H1 (cell line): Measurements from ENCODE around the gene AHRR. TPM values are rescaled to one million over a fixed set of nuclear protein-coding genes. Genes with fewer than 3 reads are reported as not detected.

Experiments
- CTCF ChIA-PET: fragments of 300-600 bp; sonication (Branson Sonifier 250); formaldehyde crosslinking; loops from one replicate; lab custom pipeline; 2021; ENCODE audit not compliant: partially characterized antibody; lab: Charles Lee
- POLR2A ChIA-PET: fragments of 300-600 bp; sonication (Branson Sonifier 250); formaldehyde crosslinking; loops from one replicate; lab custom pipeline; 2021; ENCODE audit warnings: inconsistent platforms; ENCODE audit not compliant: partially characterized antibody; lab: Charles Lee
- DNase-seq, 2 experiments: peaks; one replicate each; pipeline versions ENCODE4 v3.0.0 to v3.0.0-alpha.2; 2010 to 2022; ENCODE audit warnings: low spot score in 2 of 2, low read depth in 1 of 2, mixed read lengths in 1 of 2
- FAIRE-seq: peaks from 2 replicates; lab custom pipeline; 2011; peaks lifted over from hg19 to GRCh38; lab: Jason Lieb, UNC
- H2AFZ ChIP-seq: 2 replicates; pipeline ENCODE4 v1.8.1; 2012; ENCODE audit warnings: low read length, inconsistent platforms
- H2AK5ac ChIP-seq: 2 replicates; pipeline ENCODE4 v1.6.1; 2013; ENCODE audit warnings: low read depth, low read length
- H2BK120ac ChIP-seq: replicated peaks from 2 replicates; pipeline ENCODE3; 2013; ENCODE audit warnings: low read depth, low read length, inconsistent platforms
- H2BK12ac ChIP-seq: 2 replicates; pipeline ENCODE4 v1.6.1; 2013; ENCODE audit warnings: low read depth, low read length
- H2BK15ac ChIP-seq: 2 replicates; pipeline ENCODE4 v1.6.1; 2013; ENCODE audit warnings: low read length
- H2BK20ac ChIP-seq: 2 replicates; pipeline ENCODE4 v1.6.1; 2013; ENCODE audit warnings: low read length
- H2BK5ac ChIP-seq: 2 replicates; pipeline ENCODE4 v1.6.1; 2013; ENCODE audit warnings: low read depth, low read length
- H3K14ac ChIP-seq: 2 replicates; pipeline ENCODE4 v1.6.1; 2013; ENCODE audit warnings: inconsistent platforms; ENCODE audit not compliant: insufficient read length
- H3K18ac ChIP-seq: 2 replicates; pipeline ENCODE4 v1.6.1; 2013; ENCODE audit warnings: low read length; ENCODE audit errors: extremely low read depth
- H3K23ac ChIP-seq: 2 replicates; pipeline ENCODE4 v1.6.1; 2013; ENCODE audit warnings: inconsistent platforms; ENCODE audit not compliant: insufficient read length
- H3K23me2 ChIP-seq: 2 replicates; pipeline ENCODE4 v1.6.1; 2013; ENCODE audit warnings: low read depth, low read length
- H3K27ac ChIP-seq: 2 replicates; pipeline ENCODE4 v1.6.1; 2011; ENCODE audit warnings: low read depth, low read length, inconsistent platforms
- H3K27me3 ChIP-seq, 4 experiments: replicated peaks in 1 of 4; 1 replicate in 1 of 4; 2 replicates in 3 of 4; pipeline versions ENCODE4 v1.6.1 to v1.8.1; 2011 to 2013; ENCODE audit warnings: low read length in 3 of 4, mild to moderate bottlenecking in 3 of 4, inconsistent platforms in 2 of 4, mixed read lengths in 2 of 4, moderate library complexity in 1 of 4; ENCODE audit not compliant: control insufficient read depth in 3 of 4, insufficient read depth in 3 of 4; ENCODE audit errors: extremely low read depth in 1 of 4
- H3K36me3 ChIP-seq, 4 experiments: 2 replicates each; pipeline versions ENCODE4 v1.6.1 to v1.8.1; 2011 to 2013; ENCODE audit warnings: mild to moderate bottlenecking in 4 of 4, low read length in 3 of 4, moderate library complexity in 2 of 4, control low read depth in 1 of 4, inconsistent platforms in 1 of 4; ENCODE audit not compliant: insufficient read depth in 4 of 4, control insufficient read depth in 2 of 4
- H3K4ac ChIP-seq: replicated peaks from 2 replicates; pipeline ENCODE3; 2013; ENCODE audit warnings: low read length, low read depth, mixed read lengths, inconsistent platforms; ENCODE audit not compliant: insufficient read length
- H3K4me1 ChIP-seq, 4 experiments: replicated peaks in 1 of 4; 1 replicate in 1 of 4; 2 replicates in 3 of 4; pipeline versions ENCODE4 v1.6.1 to v1.8.1; 2011 to 2013; ENCODE audit warnings: low read length in 3 of 4, inconsistent platforms in 2 of 4, mixed read lengths in 1 of 4; ENCODE audit not compliant: insufficient read depth in 4 of 4, control insufficient read depth in 3 of 4
- H3K4me2 ChIP-seq, 2 experiments: 2 replicates each; pipeline versions ENCODE4 v1.6.1 to v1.8.1; 2011 to 2013; ENCODE audit warnings: low read depth in 2 of 2, low read length in 2 of 2, control low read depth in 1 of 2, inconsistent platforms in 1 of 2, mild to moderate bottlenecking in 1 of 2; ENCODE audit not compliant: insufficient read depth in 1 of 2
- H3K4me3 ChIP-seq, 4 experiments: fragments of 200-600, 300-600 bp in 1 of 4; sonication (generic), shearing (Covaris generic), sonication (Bioruptor Twin) in 1 of 4; 2 replicates each; pipeline versions ENCODE4 v1.5.1 to v1.8.1; 2011 to 2016; ENCODE audit warnings: low read length in 4 of 4, low read depth in 3 of 4, control low read depth in 2 of 4, inconsistent platforms in 2 of 4, mild to moderate bottlenecking in 2 of 4, mixed read lengths in 1 of 4, moderate library complexity in 1 of 4; ENCODE audit not compliant: insufficient read depth in 2 of 4; ENCODE audit errors: extremely low read depth in 1 of 4
- H3K56ac ChIP-seq: replicated peaks from 2 replicates; pipeline ENCODE3; 2013; ENCODE audit warnings: low read depth, mild to moderate bottlenecking, mixed read lengths, low read length, inconsistent platforms; ENCODE audit not compliant: insufficient read length
- H3K79me1 ChIP-seq: 2 replicates; pipeline ENCODE4 v1.6.1; 2013; ENCODE audit warnings: low read depth, low read length, control low read depth
- H3K79me2 ChIP-seq, 2 experiments: 2 replicates each; pipeline versions ENCODE4 v1.6.1 to v1.8.1; 2012 to 2013; ENCODE audit warnings: low read length in 2 of 2, mild to moderate bottlenecking in 2 of 2, inconsistent platforms in 1 of 2; ENCODE audit not compliant: insufficient read depth in 2 of 2, control insufficient read depth in 1 of 2
- H3K9ac ChIP-seq, 4 experiments: replicated peaks in 1 of 4; 1 replicate in 1 of 4; 2 replicates in 3 of 4; pipeline versions ENCODE4 v1.6.1 to v1.8.1; 2011 to 2013; ENCODE audit warnings: low read depth in 3 of 4, low read length in 3 of 4, control low read depth in 2 of 4, mild to moderate bottlenecking in 2 of 4, moderate library complexity in 2 of 4, inconsistent platforms in 1 of 4; ENCODE audit errors: extremely low read depth in 1 of 4
- H3K9me3 ChIP-seq, 2 experiments: 2 replicates each; pipeline versions ENCODE4 v1.6.1 to v1.8.1; 2012 to 2013; ENCODE audit warnings: mild to moderate bottlenecking in 2 of 2, moderate library complexity in 2 of 2, control low read depth in 1 of 2, inconsistent platforms in 1 of 2, low read depth in 1 of 2, low read length in 1 of 2, mixed read lengths in 1 of 2; ENCODE audit not compliant: insufficient read depth in 2 of 2
- H4K20me1 ChIP-seq, 2 experiments: replicated peaks in 1 of 2; 2 replicates each; pipeline versions ENCODE3 to v1.8.1; 2011 to 2013; ENCODE audit warnings: inconsistent platforms in 2 of 2, low read length in 2 of 2, mild to moderate bottlenecking in 1 of 2; ENCODE audit not compliant: insufficient read depth in 2 of 2, control insufficient read depth in 1 of 2
- H4K5ac ChIP-seq: 2 replicates; pipeline ENCODE4 v1.6.1; 2013; ENCODE audit warnings: low read length, low read depth, mixed read lengths, inconsistent platforms; ENCODE audit not compliant: insufficient read length
- H4K8ac ChIP-seq: 2 replicates; pipeline ENCODE4 v1.8.0; 2013; ENCODE audit warnings: mild to moderate bottlenecking, moderate library complexity, low read length, inconsistent platforms; ENCODE audit not compliant: insufficient read depth; ENCODE audit errors: extremely low read depth
- H4K91ac ChIP-seq: replicated peaks from 2 replicates; pipeline ENCODE3; 2013; ENCODE audit warnings: low read length, mixed read lengths, inconsistent platforms; ENCODE audit not compliant: insufficient read length
- CBX8 ChIP-seq: fragments of 300-800, 300-1000 bp; sonication (generic); IDR thresholded peaks from 2 replicates; pipeline ENCODE4 v1.7.1; 2016; ENCODE audit warnings: low read depth, low read length, borderline replicate concordance
- CEBPB ChIP-seq: IDR thresholded peaks from 2 replicates; pipeline ENCODE4 v1.6.1; 2012; ENCODE audit warnings: low read depth, low read length
- EP300 ChIP-seq, 2 experiments: IDR thresholded peaks; 1 replicate in 1 of 2; 2 replicates in 1 of 2; pipeline ENCODE4 v1.6.1; 2011 to 2012; ENCODE audit warnings: low read depth in 2 of 2, low read length in 2 of 2, mild to moderate bottlenecking in 2 of 2, borderline replicate concordance in 1 of 2, inconsistent platforms in 1 of 2, moderate library complexity in 1 of 2
- FOSL1 ChIP-seq: IDR thresholded peaks from 2 replicates; pipeline ENCODE4 v1.6.1; 2011; ENCODE audit warnings: mild to moderate bottlenecking, low read depth, low read length, moderate library complexity; ENCODE audit not compliant: insufficient read depth
- KDM5A ChIP-seq: fragments of 200-600 bp; IDR thresholded peaks from 2 replicates; pipeline ENCODE4 v1.7.1; 2012; ENCODE audit warnings: mild to moderate bottlenecking, low read length, inconsistent platforms, mixed read lengths
- POLR2AphosphoS5 ChIP-seq: IDR thresholded peaks from 2 replicates; pipeline ENCODE4 v1.6.1; 2011; ENCODE audit warnings: low read depth, low read length
- RFX5 ChIP-seq: IDR thresholded peaks from 2 replicates; pipeline ENCODE4 v1.6.1; 2011; ENCODE audit warnings: low read depth, low read length, improper control_type of control experiment, borderline replicate concordance
- SIX5 ChIP-seq: IDR thresholded peaks from 2 replicates; pipeline ENCODE4 v1.6.1; 2011; ENCODE audit warnings: mild to moderate bottlenecking, low read depth, low read length
- SP4 ChIP-seq: IDR thresholded peaks from 2 replicates; pipeline ENCODE4 v1.6.1; 2012; ENCODE audit warnings: low read length, inconsistent platforms
- YY1 ChIP-seq: IDR thresholded peaks from 2 replicates; pipeline ENCODE4 v1.6.1; 2011; ENCODE audit warnings: low read depth, mild to moderate bottlenecking, low read length
- WGBS, 2 experiments: shearing (Covaris generic) in 1 of 2; methylation state at CpG; one replicate each; pipeline versions ENCODE4 v1.1.6 to v1.1.7; 2013 to 2015; ENCODE audit warnings: low lambda C conversion rate in 2 of 2, mixed read lengths in 2 of 2, inconsistent platforms in 1 of 2, low coverage in 1 of 2, missing lambda C conversion rate in 1 of 2; ENCODE audit not compliant: insufficient replicate concordance in 2 of 2, insufficient coverage in 1 of 2, insufficient read length in 1 of 2; ENCODE audit errors: extremely low coverage in 1 of 2, missing lambda C conversion rate in 1 of 2; 5-methylcytosine and 5-hydroxymethylcytosine counted together
- polyA plus RNA-seq, 7 experiments: library from polyadenylated mRNA; depleted of rRNA in 3 of 7; stranded (reverse) in 5 of 7; unstranded in 2 of 7; fragments of >200 nt in 5 of 7; fragments of 200-250 nt in 2 of 7; gene quantifications; 1 replicate in 5 of 7; 2 replicates in 1 of 7; 4 replicates in 1 of 7; pipeline versions ENCODE4 v1.2.1 to v1.2.3, GENCODE V29; 2011 to 2013; ENCODE audit warnings: missing spikeins in 2 of 7, mixed read lengths in 2 of 7
- total RNA-seq: library from RNA; stranded (reverse); fragmentation: NEBNext Ultra II Directional; extraction: Animal tissue kit (Norgen Biotek cat#: 25700); gene quantifications from 2 replicates; pipeline ENCODE4 v1.2.1, GENCODE V29; 2021
- TF ChIP-seq, protein P1 (sequence below), 3 experiments: IDR thresholded peaks; 1 replicate in 2 of 3; 2 replicates in 1 of 3; pipeline versions ENCODE4 v1.5.1 to v1.6.1; 2011; ENCODE audit warnings: low read length in 3 of 3, mild to moderate bottlenecking in 3 of 3, inconsistent platforms in 2 of 3, low read depth in 1 of 3, moderate library complexity in 1 of 3; ENCODE audit not compliant: insufficient read depth in 1 of 3; ENCODE audit errors: control extremely low read depth in 1 of 3

AHRR gene
- total and polyA plus RNA-seq, 2 of the 8 experiments (the other 6 are each of a cell fraction or from before 2014, with no cell fraction given): 0.41 to 0.80 TPM

DNA sequence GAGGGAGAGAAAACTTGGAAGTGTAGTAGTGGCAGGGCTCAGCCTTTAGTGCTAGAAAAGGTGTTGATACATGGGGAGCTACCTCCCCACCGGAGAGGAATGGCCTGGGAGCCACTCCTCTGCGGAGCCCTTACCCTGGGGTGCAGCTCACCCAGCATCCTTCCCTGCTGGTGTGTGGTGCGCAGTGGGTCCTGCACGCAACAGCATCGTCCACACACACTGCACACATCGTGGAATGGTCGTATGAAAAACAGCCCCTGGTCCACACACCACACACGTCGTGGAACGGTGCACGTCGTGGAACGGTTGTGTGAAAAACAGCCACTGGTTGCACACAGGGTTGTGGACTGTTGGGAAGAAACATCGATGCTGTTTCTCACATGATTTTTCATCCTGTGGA lies 16.1 kb upstream of the AHRR start:
- Histone ChIP-seq H4K8ac (no peak overlapping the region), H3K9me3 (no peaks in the 10 kb centered on the region), H3K18ac (no peak overlapping the region), H3K23ac (no peak overlapping the region), H3K79me1 (peaks cover 7% of the 10 kb centered on the region), H2AK5ac (no peak overlapping the region), H2BK5ac (no peak overlapping the region), H3K23me2 (no peaks in the 10 kb centered on the region), H3K4me2 (no peak overlapping the region), H4K5ac (no peak overlapping the region), H2BK20ac (no peak overlapping the region), H3K9ac (no peak overlapping the region), H3K36me3 (peaks cover 0 to 8% (median 4%) of the 10 kb centered on the region in 4 experiments; a peak in 3 of 8 replicates), H2BK15ac (0 out of 2 replicates have a peak overlapping the region, but pooled peaks have one; percentile 40), H2BK120ac (no peak overlapping the region), H4K91ac (no peak overlapping the region), H3K79me2 (peaks cover 0 to 18% of the 10 kb centered on the region in 2 experiments; a peak in 1 of 4 replicates), H3K4me1 (peaks cover 0 to 10% (median 6%) of the 10 kb centered on the region in 4 experiments; a peak in 5 of 7 replicates), H3K4me3 (no peak overlapping the region), H3K4ac (no peak overlapping the region), H3K56ac (no peak overlapping the region), H3K14ac (no peak overlapping the region), H2BK12ac (no peak overlapping the region), H3K27me3 (no peaks in the 10 kb centered on the region), H2AFZ (no peak overlapping the region), H3K27ac (no peak overlapping the region), H4K20me1 (peaks cover 7 to 11% of the 10 kb centered on the region in 2 experiments)
- 88% methylated on average over 14 of the region's 14 CpGs; no CpG with 5 or more reads in 1 of the 2 experiments for WGBS, 2 experiments
- DNase-seq (no peak), FAIRE-seq (no peak)
- ChIA-PET CTCF (interaction anchor here (0.6 to 1.3 kb wide), 5 partner anchors 11 to 142 kb away, joined by 3 to 4 read pairs (median 3); no protein-coding TSS in a partner anchor), POLR2A (interaction anchor here (1.2 to 1.4 kb wide), 2 partner anchors 9 to 34 kb away, joined by 3 read pairs; partner anchors contain the start of gene PDCD6)
- TF ChIP-seq YY1: no peak
- TF ChIP-seq EP300 (IDR thresholded peaks at IDR 0.05; ENCODE audit: borderline replicate concordance in 1 of 2, low read depth in 2 of 2, low read length in 2 of 2): no peak
- no peak for TF ChIP-seq RFX5
- no peak for TF ChIP-seq POLR2AphosphoS5
- no peak for TF ChIP-seq CBX8
- TF ChIP-seq, protein P1, sequence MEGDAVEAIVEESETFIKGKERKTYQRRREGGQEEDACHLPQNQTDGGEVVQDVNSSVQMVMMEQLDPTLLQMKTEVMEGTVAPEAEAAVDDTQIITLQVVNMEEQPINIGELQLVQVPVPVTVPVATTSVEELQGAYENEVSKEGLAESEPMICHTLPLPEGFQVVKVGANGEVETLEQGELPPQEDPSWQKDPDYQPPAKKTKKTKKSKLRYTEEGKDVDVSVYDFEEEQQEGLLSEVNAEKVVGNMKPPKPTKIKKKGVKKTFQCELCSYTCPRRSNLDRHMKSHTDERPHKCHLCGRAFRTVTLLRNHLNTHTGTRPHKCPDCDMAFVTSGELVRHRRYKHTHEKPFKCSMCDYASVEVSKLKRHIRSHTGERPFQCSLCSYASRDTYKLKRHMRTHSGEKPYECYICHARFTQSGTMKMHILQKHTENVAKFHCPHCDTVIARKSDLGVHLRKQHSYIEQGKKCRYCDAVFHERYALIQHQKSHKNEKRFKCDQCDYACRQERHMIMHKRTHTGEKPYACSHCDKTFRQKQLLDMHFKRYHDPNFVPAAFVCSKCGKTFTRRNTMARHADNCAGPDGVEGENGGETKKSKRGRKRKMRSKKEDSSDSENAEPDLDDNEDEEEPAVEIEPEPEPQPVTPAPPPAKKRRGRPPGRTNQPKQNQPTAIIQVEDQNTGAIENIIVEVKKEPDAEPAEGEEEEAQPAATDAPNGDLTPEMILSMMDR (IDR thresholded peaks at IDR 0.05; ENCODE audit: control extremely low read depth in 1 of 3, insufficient read depth in 1 of 3, low read depth in 1 of 3, low read length in 3 of 3): no peak
- no peak for TF ChIP-seq SP4
- no peak for TF ChIP-seq FOSL1
- no peak for TF ChIP-seq SIX5
- TF ChIP-seq CEBPB: no peak
- no peak for TF ChIP-seq KDM5A
